Cardiac muscle cell (in vitro differentiated cells and primary cell): ENCODE measurements around the gene SELP. TPM values are rescaled to one million over a fixed set of nuclear protein-coding genes. Genes with fewer than 3 reads are reported as not detected.

Source experiments
- DNase-seq, 2 donors: peaks; one replicate each; pipeline versions ENCODE4 v3.0.0 to v3.0.0-alpha.2; 2010 to 2017; ENCODE audit warnings: low read depth in 1 of 2, low spot score in 1 of 2
- H3K27ac ChIP-seq: fragments of 200-600 bp; sonication (generic); 2 replicates; pipeline ENCODE4 v1.5.1; 2016
- H3K27me3 ChIP-seq: fragments of 200-600 bp; sonication (generic); 2 replicates; pipeline ENCODE4 v1.6.0; 2016; ENCODE audit warnings: control low read depth
- H3K36me3 ChIP-seq: fragments of 200-600 bp; sonication (generic); 2 replicates; pipeline ENCODE4 v1.5.1; 2016; ENCODE audit warnings: control low read depth
- H3K4me1 ChIP-seq: fragments of 200-600 bp; sonication (generic); 2 replicates; pipeline ENCODE4 v1.8.1; 2017; ENCODE audit warnings: low read depth, mild to moderate bottlenecking, mixed run types
- H3K4me3 ChIP-seq: fragments of 200-600 bp; sonication (generic); 2 replicates; pipeline ENCODE4 v1.5.1; 2016; ENCODE audit warnings: mild to moderate bottlenecking
- H3K9me3 ChIP-seq: fragments of 200-600 bp; sonication (generic); 2 replicates; pipeline ENCODE4 v1.5.1; 2017; ENCODE audit warnings: low read depth, mild to moderate bottlenecking, control low read depth
- CTCF ChIP-seq: IDR thresholded peaks from 2 replicates; pipeline ENCODE4 v1.5.1; 2012; ENCODE audit warnings: low read depth, mild to moderate bottlenecking, low read length
- polyA plus RNA-seq: library from polyadenylated mRNA; unstranded; fragments of >200 nt; fragmentation: Nextera tagmentation; extraction: Ambion mirVana; gene quantifications from 2 replicates; pipeline ENCODE4 v1.2.1, GENCODE V29; 2016
- total RNA-seq: library from RNA; depleted of rRNA; stranded (reverse); fragments of >200 nt; gene quantifications from 2 replicates; pipeline ENCODE4 v1.2.3, GENCODE V29; 2016

Gene SELP
- total and polyA plus RNA-seq, 2 experiments from 2014 or later: not detected

GRCh38 chr1:169653873-169654272 lies 23.9 kb upstream of the SELP start:
- DNase-seq: no peak
- no peaks in the 10 kb centered on the region for H3K9me3 ChIP-seq

GRCh38 chr1:169651035-169651434 lies 21.1 kb upstream of the SELP start:
- TF ChIP-seq CTCF: no peak
- H3K27ac ChIP-seq: no peak overlapping the region

More at GRCh38 chr1:169653873-169654272, 23.9 kb upstream of the SELP start:
- Histone ChIP-seq H3K4me3 (no peak overlapping the region), H3K4me1 (no peaks in the 10 kb centered on the region), H3K27me3 (no peaks in the 10 kb centered on the region), H3K36me3 (no peaks in the 10 kb centered on the region), H3K27ac (no peak overlapping the region)
- no peak for TF ChIP-seq CTCF

GRCh38 chr1:169650551-169650950 lies 20.6 kb upstream of the SELP start:
- DNase-seq: peak in 1 of 2 donors; percentile 17
- H3K36me3 ChIP-seq: no peaks in the 10 kb centered on the region
- H3K4me3 ChIP-seq: no peak overlapping the region
- no peak for TF ChIP-seq CTCF
- no peak overlapping the region for H3K27ac ChIP-seq
- no peaks in the 10 kb centered on the region for H3K4me1 ChIP-seq
- no peaks in the 10 kb centered on the region for H3K27me3 ChIP-seq
- H3K9me3 ChIP-seq: no peaks in the 10 kb centered on the region

More at GRCh38 chr1:169651035-169651434, 21.1 kb upstream of the SELP start:
- Histone ChIP-seq H3K4me3 (no peak overlapping the region), H3K36me3 (no peaks in the 10 kb centered on the region), H3K4me1 (no peaks in the 10 kb centered on the region), H3K27me3 (no peaks in the 10 kb centered on the region), H3K9me3 (no peaks in the 10 kb centered on the region)
- DNase-seq: no peak

GRCh38 chr1:169648709-169649108 lies 18.8 kb upstream of the SELP start:
- no peaks in the 10 kb centered on the region for H3K27me3 ChIP-seq
- no peaks in the 10 kb centered on the region for H3K4me1 ChIP-seq
- no peaks in the 10 kb centered on the region for H3K9me3 ChIP-seq
- no peaks in the 10 kb centered on the region for H3K36me3 ChIP-seq
- no peak for DNase-seq
- no peak for TF ChIP-seq CTCF
- H3K4me3 ChIP-seq: no peak overlapping the region
- H3K27ac ChIP-seq: no peak overlapping the region

- no peak for TF ChIP-seq CTCF
- Histone ChIP-seq H3K4me1 (no peaks in the 10 kb centered on the region), H3K9me3 (no peaks in the 10 kb centered on the region), H3K4me3 (no peak overlapping the region), H3K27ac (no peak overlapping the region), H3K36me3 (no peaks in the 10 kb centered on the region), H3K27me3 (no peaks in the 10 kb centered on the region)
- DNase-seq: no peak
These were observed 18.3 kb upstream of the SELP start for GRCh38 chr1:169648187-169648586.

- no peaks in the 10 kb centered on the region for H3K4me1 ChIP-seq
- H3K36me3 ChIP-seq: no peaks in the 10 kb centered on the region
- DNase-seq: no peak
- H3K9me3 ChIP-seq: no peaks in the 10 kb centered on the region
- H3K27me3 ChIP-seq: no peaks in the 10 kb centered on the region
- no peak for TF ChIP-seq CTCF
- H3K27ac ChIP-seq: no peak overlapping the region
- no peak overlapping the region for H3K4me3 ChIP-seq
These were observed 17.6 kb upstream of the SELP start for GRCh38 chr1:169647512-169647911.
